ENCODE measurements around the gene PADI6. TPM values are rescaled to one million over a fixed set of nuclear protein-coding genes. Genes with fewer than 3 reads are reported as not detected.
A peak's percentile ranks its signal among the peaks of the same experiment; 100 is the strongest.

PADI6 gene
- total and polyA plus RNA-seq, 9 of the 15 experiments (the other 6 are each of a cell fraction or from before 2014, with no cell fraction given): not detected

GRCh38 chr1:17335821-17336710, 35.9 kb upstream of the PADI6 start (continued):
- peak; percentile 53; the same call in 1 of the 2 replicates for TF ChIP-seq REST (IDR thresholded peaks at IDR 0.05; ENCODE audit: borderline replicate concordance)
- no peak for TF ChIP-seq REST (CRISPR knock-in tag; IDR thresholded peaks at IDR 0.05; ENCODE audit: low read depth)
- no peak for TF ChIP-seq NRF1 (conservative IDR thresholded peaks at IDR 0.05 in 1 of 2, IDR thresholded peaks at IDR 0.05 in 1 of 2)
- no peak for TF ChIP-seq ZNF354B (CRISPR knock-in tag; IDR thresholded peaks at IDR 0.05)
- no peak for TF ChIP-seq ZBTB40 (IDR thresholded peaks at IDR 0.05)
- no peak for TF ChIP-seq ZBTB40 (CRISPR knock-in tag; IDR thresholded peaks at IDR 0.05)
- no peak for TF ChIP-seq TAF7 (tag; IDR thresholded peaks at IDR 0.05)
- peak; percentile 56; the same call in 1 of the 2 replicates for TF ChIP-seq KLF16 (IDR thresholded peaks at IDR 0.05)
- no peak for TF ChIP-seq ZFP36 (IDR thresholded peaks at IDR 0.05; ENCODE audit: low read depth, low read length, partially characterized antibody)
- no peak for TF ChIP-seq ILF3 (IDR thresholded peaks at IDR 0.05; ENCODE audit: borderline replicate concordance)
- peak; percentile 14; the same call in 1 of the 2 replicates for TF ChIP-seq GATA2 (CRISPR knock-in tag; IDR thresholded peaks at IDR 0.05)
